Raji (cell line): ENCODE data around the gene STOML2.
A peak's percentile ranks its signal among the peaks of the same experiment; 100 is the strongest.

Source experiments
- POLR2A ChIP-seq: IDR thresholded peaks from 2 replicates; pipeline ENCODE4 v1.6.1; 2011; ENCODE audit warnings: low read depth, low read length, control low read depth; ENCODE audit not compliant: insufficient read depth

The STOML2 gene

GRCh38 chr9:35111001-35111933, 8.3 kb upstream of the STOML2 start:
- no peak for TF ChIP-seq POLR2A

GRCh38 chr9:35110327-35110761, 7.4 kb upstream of the STOML2 start:
- TF ChIP-seq POLR2A = no peak

GRCh38 chr9:35108946-35109575, 6.1 kb upstream of the STOML2 start:
- TF ChIP-seq POLR2A = no peak

GRCh38 chr9:35108461-35108860, 5.5 kb upstream of the STOML2 start:
- no peak for TF ChIP-seq POLR2A

- no peak for TF ChIP-seq POLR2A
Observed at GRCh38 chr9:35107297-35108290, 4.7 kb upstream of the STOML2 start.

GRCh38 chr9:35106343-35106730, 3.4 kb upstream of the STOML2 start:
- TF ChIP-seq POLR2A = no peak

GRCh38 chr9:35105571-35106342, 2.8 kb upstream of the STOML2 start:
- no peak for TF ChIP-seq POLR2A

GRCh38 chr9:35105126-35105525, 2.2 kb upstream of the STOML2 start:
- no peak for TF ChIP-seq POLR2A

- no peak for TF ChIP-seq POLR2A
Observed at GRCh38 chr9:35104586-35104985, 1.7 kb upstream of the STOML2 start.

- TF ChIP-seq POLR2A = no peak
Observed at GRCh38 chr9:35103660-35104191, 795 bp upstream of the STOML2 start.

GRCh38 chr9:35102465-35102768, 514 bp downstream of the STOML2 start:
- no peak for TF ChIP-seq POLR2A

GRCh38 chr9:35097573-35097972, 5.4 kb downstream of the STOML2 start:
- no peak for TF ChIP-seq POLR2A

- peak; percentile 89 for TF ChIP-seq POLR2A
Observed at GRCh38 chr9:35096035-35096849, 6.7 kb downstream of the STOML2 start, which contains the start of gene PIGO. Gene PIGO, minus strand, starts transcription at chr9:35096591. Its CDS starts 1,026 bp downstream, at chr9:35095565.
